ENCODE data around the gene FOXA1.
"Not testable (repeated sequence)": the region's sequence is repeated elsewhere in the genome, so short reads cannot be mapped to it uniquely, and the experiment has no call there.

Gene FOXA1

GRCh38 chr14:37580146-37580545, 14.9 kb downstream of the FOXA1 start:
- Histone ChIP-seq H3K27ac (ENCODE audit: low read depth, low read length, severe bottlenecking) (no peak overlapping the region), H3K4me1 (ENCODE audit: control insufficient read depth, insufficient read depth, low read length, poor library complexity, severe bottlenecking) (peaks cover under 1% of the 10 kb centered on the region), H3K36me3 (ENCODE audit: control insufficient read depth, insufficient read depth, low read length) (no peaks in the 10 kb centered on the region), H3K9me3 (ENCODE audit: control insufficient read depth, low read length) (no peaks in the 10 kb centered on the region), H3K4me3 (ENCODE audit: extremely low read depth, insufficient read depth, low read length, poor library complexity, severe bottlenecking) (no peak overlapping the region)
- 50 to 89% methylated on average over 1 of the region's 2 CpGs for WGBS, 2 experiments (ENCODE audit: insufficient coverage in 2 of 2)

- Histone ChIP-seq H3K4me3 (ENCODE audit: extremely low read depth, insufficient read depth, low read length, poor library complexity, severe bottlenecking) (no peak overlapping the region), H3K36me3 (ENCODE audit: control insufficient read depth, insufficient read depth, low read length) (no peaks in the 10 kb centered on the region), H3K9me3 (ENCODE audit: control insufficient read depth, low read length) (no peaks in the 10 kb centered on the region), H3K4me1 (ENCODE audit: control insufficient read depth, insufficient read depth, low read length, poor library complexity, severe bottlenecking) (no peaks in the 10 kb centered on the region), H3K27ac (ENCODE audit: low read depth, low read length, severe bottlenecking) (no peak overlapping the region)
- WGBS, 2 experiments (ENCODE audit: insufficient coverage in 2 of 2): 53 to 56% methylated on average over 9 of the region's 9 CpGs
Measured at GRCh38 chr14:37579274-37579673, 15.8 kb downstream of the FOXA1 start.

GRCh38 chr14:37573356-37573755, 21.7 kb downstream of the FOXA1 start:
- no peak overlapping the region for H3K27ac ChIP-seq (ENCODE audit: low read depth, low read length, severe bottlenecking)
- WGBS, 2 experiments (ENCODE audit: insufficient coverage in 2 of 2): 84 to 93% methylated on average over 2 of the region's 2 CpGs

GRCh38 chr14:37571391-37571790, 23.7 kb downstream of the FOXA1 start:
- 93 to 97% methylated on average over 3 of the region's 4 CpGs for WGBS, 2 experiments (ENCODE audit: insufficient coverage in 2 of 2)
- Histone ChIP-seq H3K4me3 (ENCODE audit: extremely low read depth, insufficient read depth, low read length, poor library complexity, severe bottlenecking) (no peak overlapping the region), H3K36me3 (ENCODE audit: control insufficient read depth, insufficient read depth, low read length) (no peaks in the 10 kb centered on the region), H3K9me3 (ENCODE audit: control insufficient read depth, low read length) (no peaks in the 10 kb centered on the region), H3K27ac (ENCODE audit: low read depth, low read length, severe bottlenecking) (no peak overlapping the region), H3K4me1 (ENCODE audit: control insufficient read depth, insufficient read depth, low read length, poor library complexity, severe bottlenecking) (no peaks in the 10 kb centered on the region)

More at GRCh38 chr14:37573356-37573755, 21.7 kb downstream of the FOXA1 start:
- Histone ChIP-seq H3K4me3 (ENCODE audit: extremely low read depth, insufficient read depth, low read length, poor library complexity, severe bottlenecking) (no peak overlapping the region), H3K36me3 (ENCODE audit: control insufficient read depth, insufficient read depth, low read length) (no peaks in the 10 kb centered on the region), H3K4me1 (ENCODE audit: control insufficient read depth, insufficient read depth, low read length, poor library complexity, severe bottlenecking) (no peaks in the 10 kb centered on the region), H3K9me3 (ENCODE audit: control insufficient read depth, low read length) (no peaks in the 10 kb centered on the region)

- Histone ChIP-seq H3K4me3 (ENCODE audit: extremely low read depth, insufficient read depth, low read length, poor library complexity, severe bottlenecking) (no peak overlapping the region), H3K27ac (ENCODE audit: low read depth, low read length, severe bottlenecking) (no peak overlapping the region), H3K36me3 (ENCODE audit: control insufficient read depth, insufficient read depth, low read length) (no peaks in the 10 kb centered on the region), H3K9me3 (ENCODE audit: control insufficient read depth, low read length) (no peaks in the 10 kb centered on the region), H3K4me1 (ENCODE audit: control insufficient read depth, insufficient read depth, low read length, poor library complexity, severe bottlenecking) (no peaks in the 10 kb centered on the region)
- 80 to 86% methylated on average over 1 to 5 of the region's 7 CpGs for WGBS, 2 experiments (ENCODE audit: insufficient coverage in 2 of 2)
Measured at GRCh38 chr14:37569729-37570128, 25.3 kb downstream of the FOXA1 start.

GRCh38 chr14:37566811-37567371, 28.2 kb downstream of the FOXA1 start:
- Histone ChIP-seq H3K36me3 (ENCODE audit: control insufficient read depth, insufficient read depth, low read length) (no peaks in the 10 kb centered on the region), H3K4me3 (ENCODE audit: extremely low read depth, insufficient read depth, low read length, poor library complexity, severe bottlenecking) (no peak overlapping the region), H3K4me1 (ENCODE audit: control insufficient read depth, insufficient read depth, low read length, poor library complexity, severe bottlenecking) (no peaks in the 10 kb centered on the region), H3K9me3 (ENCODE audit: control insufficient read depth, low read length) (no peaks in the 10 kb centered on the region), H3K27ac (ENCODE audit: low read depth, low read length, severe bottlenecking) (no peak overlapping the region)
- 10 to 13% methylated on average over 2 of the region's 3 CpGs for WGBS, 2 experiments (ENCODE audit: insufficient coverage in 2 of 2)

GRCh38 chr14:37565550-37565949, 29.5 kb downstream of the FOXA1 start:
- H3K4me3 ChIP-seq (ENCODE audit: extremely low read depth, insufficient read depth, low read length, poor library complexity, severe bottlenecking): no peak overlapping the region

GRCh38 chr14:37563189-37563588, 31.9 kb downstream of the FOXA1 start:
- Histone ChIP-seq H3K4me1 (ENCODE audit: control insufficient read depth, insufficient read depth, low read length, poor library complexity, severe bottlenecking) (no peaks in the 10 kb centered on the region), H3K4me3 (ENCODE audit: extremely low read depth, insufficient read depth, low read length, poor library complexity, severe bottlenecking) (no peak overlapping the region), H3K36me3 (ENCODE audit: control insufficient read depth, insufficient read depth, low read length) (no peaks in the 10 kb centered on the region), H3K9me3 (ENCODE audit: control insufficient read depth, low read length) (no peaks in the 10 kb centered on the region), H3K27ac (ENCODE audit: low read depth, low read length, severe bottlenecking) (no peak overlapping the region)
- WGBS, 2 experiments (ENCODE audit: insufficient coverage in 2 of 2): 60 to 73% methylated on average over 1 to 2 of the region's 2 CpGs

More at GRCh38 chr14:37565550-37565949, 29.5 kb downstream of the FOXA1 start:
- no peak overlapping the region for H3K27ac ChIP-seq (ENCODE audit: low read depth, low read length, severe bottlenecking)
- H3K9me3 ChIP-seq (ENCODE audit: control insufficient read depth, low read length): no peaks in the 10 kb centered on the region
- no peaks in the 10 kb centered on the region for H3K36me3 ChIP-seq (ENCODE audit: control insufficient read depth, insufficient read depth, low read length)
- WGBS, 2 experiments (ENCODE audit: insufficient coverage in 2 of 2): 86% methylated on average over 1 of the region's 1 CpG; no CpG with 5 or more reads in 1 of the 2 experiments
- H3K4me1 ChIP-seq (ENCODE audit: control insufficient read depth, insufficient read depth, low read length, poor library complexity, severe bottlenecking): no peaks in the 10 kb centered on the region

GRCh38 chr14:37559386-37559785, 35.7 kb downstream of the FOXA1 start:
- no peak overlapping the region for H3K4me3 ChIP-seq (ENCODE audit: extremely low read depth, insufficient read depth, low read length, poor library complexity, severe bottlenecking)
- no peaks in the 10 kb centered on the region for H3K9me3 ChIP-seq (ENCODE audit: control insufficient read depth, low read length)
- 60 to 80% methylated on average over 3 to 4 of the region's 6 CpGs for WGBS, 2 experiments (ENCODE audit: insufficient coverage in 2 of 2)
- no peaks in the 10 kb centered on the region for H3K36me3 ChIP-seq (ENCODE audit: control insufficient read depth, insufficient read depth, low read length)
- H3K4me1 ChIP-seq (ENCODE audit: control insufficient read depth, insufficient read depth, low read length, poor library complexity, severe bottlenecking): no peaks in the 10 kb centered on the region
- no peak overlapping the region for H3K27ac ChIP-seq (ENCODE audit: low read depth, low read length, severe bottlenecking)

- H3K4me3 ChIP-seq (ENCODE audit: extremely low read depth, insufficient read depth, low read length, poor library complexity, severe bottlenecking): no peak overlapping the region
- no peak overlapping the region for H3K27ac ChIP-seq (ENCODE audit: low read depth, low read length, severe bottlenecking)
- no peaks in the 10 kb centered on the region for H3K9me3 ChIP-seq (ENCODE audit: control insufficient read depth, low read length)
- WGBS, 2 experiments (ENCODE audit: insufficient coverage in 2 of 2): 88 to 100% methylated on average over 2 of the region's 4 CpGs
- H3K36me3 ChIP-seq (ENCODE audit: control insufficient read depth, insufficient read depth, low read length): no peaks in the 10 kb centered on the region
- H3K4me1 ChIP-seq (ENCODE audit: control insufficient read depth, insufficient read depth, low read length, poor library complexity, severe bottlenecking): no peaks in the 10 kb centered on the region
Measured at GRCh38 chr14:37558740-37559139, 36.3 kb downstream of the FOXA1 start.

GRCh38 chr14:37555596-37555995, 39.5 kb downstream of the FOXA1 start:
- WGBS, 2 experiments (ENCODE audit: insufficient coverage in 2 of 2): 68 to 100% methylated on average over 2 to 13 of the region's 33 CpGs
- not testable (repeated sequence) for H3K27ac ChIP-seq (ENCODE audit: low read depth, low read length, severe bottlenecking); H3K9me3 ChIP-seq (ENCODE audit: control insufficient read depth, low read length); H3K4me3 ChIP-seq (ENCODE audit: extremely low read depth, insufficient read depth, low read length, poor library complexity, severe bottlenecking); H3K4me1 ChIP-seq (ENCODE audit: control insufficient read depth, insufficient read depth, low read length, poor library complexity, severe bottlenecking); H3K36me3 ChIP-seq (ENCODE audit: control insufficient read depth, insufficient read depth, low read length)

Data from mesodermal cell (in vitro differentiated cells).